Measurements from ENCODE around the gene GAL3ST1.
"Not testable (repeated sequence)": the region's sequence is repeated elsewhere in the genome, so short reads cannot be mapped to it uniquely, and the experiment has no call there.

Gene GAL3ST1, protein sequence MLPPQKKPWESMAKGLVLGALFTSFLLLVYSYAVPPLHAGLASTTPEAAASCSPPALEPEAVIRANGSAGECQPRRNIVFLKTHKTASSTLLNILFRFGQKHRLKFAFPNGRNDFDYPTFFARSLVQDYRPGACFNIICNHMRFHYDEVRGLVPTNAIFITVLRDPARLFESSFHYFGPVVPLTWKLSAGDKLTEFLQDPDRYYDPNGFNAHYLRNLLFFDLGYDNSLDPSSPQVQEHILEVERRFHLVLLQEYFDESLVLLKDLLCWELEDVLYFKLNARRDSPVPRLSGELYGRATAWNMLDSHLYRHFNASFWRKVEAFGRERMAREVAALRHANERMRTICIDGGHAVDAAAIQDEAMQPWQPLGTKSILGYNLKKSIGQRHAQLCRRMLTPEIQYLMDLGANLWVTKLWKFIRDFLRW

DNA sequence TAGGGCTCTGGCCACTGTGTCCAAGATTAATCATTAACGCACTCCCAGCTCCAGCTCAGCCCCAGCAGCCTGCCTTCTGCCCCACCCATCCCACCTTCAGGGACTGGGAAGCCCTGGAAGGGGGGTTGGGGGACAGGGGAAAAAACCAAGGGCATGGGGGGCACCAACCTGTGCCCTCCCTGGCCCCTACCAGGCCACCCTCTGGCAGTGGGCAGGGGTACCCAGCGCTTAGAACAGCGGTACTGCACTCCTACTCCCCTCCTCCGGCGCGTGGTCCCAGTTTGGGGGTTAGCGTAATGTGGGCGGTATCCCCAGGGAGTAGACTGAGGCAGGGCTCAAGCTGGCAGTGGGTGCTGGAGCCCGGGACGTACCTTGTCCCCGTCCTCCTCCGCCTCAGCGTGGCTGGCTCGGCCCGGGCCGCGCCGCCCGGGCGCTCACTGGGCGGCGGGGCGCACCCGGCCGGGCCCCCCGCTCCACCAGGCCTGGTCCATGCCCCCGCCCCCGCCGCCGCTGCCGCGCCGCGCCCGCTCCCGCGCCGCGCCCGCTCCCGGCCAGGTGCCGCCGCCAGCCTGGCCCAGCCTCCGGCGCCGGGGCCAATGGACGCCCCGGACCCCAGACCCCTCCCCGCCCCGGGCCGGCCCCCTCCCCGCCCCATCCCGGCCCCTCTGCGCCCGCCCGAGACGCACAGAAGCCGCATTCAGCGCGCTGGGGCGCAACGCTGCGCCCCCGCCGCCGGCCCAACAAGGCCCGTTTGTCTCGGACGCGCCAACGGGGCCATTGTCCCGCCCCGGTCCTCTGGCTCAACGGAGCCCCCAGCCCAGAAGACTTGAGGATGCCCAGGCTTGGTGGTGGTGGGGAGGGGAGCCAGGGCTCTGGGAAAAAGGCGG, at the start of gene GAL3ST1:
Gene GAL3ST1, minus strand, starts transcription at position 571 of the 887 bp plus-strand sequence. CDS start 17,273 bp downstream, outside the sequence.
- TF ChIP-seq, protein P1, sequence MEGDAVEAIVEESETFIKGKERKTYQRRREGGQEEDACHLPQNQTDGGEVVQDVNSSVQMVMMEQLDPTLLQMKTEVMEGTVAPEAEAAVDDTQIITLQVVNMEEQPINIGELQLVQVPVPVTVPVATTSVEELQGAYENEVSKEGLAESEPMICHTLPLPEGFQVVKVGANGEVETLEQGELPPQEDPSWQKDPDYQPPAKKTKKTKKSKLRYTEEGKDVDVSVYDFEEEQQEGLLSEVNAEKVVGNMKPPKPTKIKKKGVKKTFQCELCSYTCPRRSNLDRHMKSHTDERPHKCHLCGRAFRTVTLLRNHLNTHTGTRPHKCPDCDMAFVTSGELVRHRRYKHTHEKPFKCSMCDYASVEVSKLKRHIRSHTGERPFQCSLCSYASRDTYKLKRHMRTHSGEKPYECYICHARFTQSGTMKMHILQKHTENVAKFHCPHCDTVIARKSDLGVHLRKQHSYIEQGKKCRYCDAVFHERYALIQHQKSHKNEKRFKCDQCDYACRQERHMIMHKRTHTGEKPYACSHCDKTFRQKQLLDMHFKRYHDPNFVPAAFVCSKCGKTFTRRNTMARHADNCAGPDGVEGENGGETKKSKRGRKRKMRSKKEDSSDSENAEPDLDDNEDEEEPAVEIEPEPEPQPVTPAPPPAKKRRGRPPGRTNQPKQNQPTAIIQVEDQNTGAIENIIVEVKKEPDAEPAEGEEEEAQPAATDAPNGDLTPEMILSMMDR (IDR thresholded peaks at IDR 0.05; ENCODE audit: low read depth, low read length): no peak
- DNase-seq (ENCODE audit: low read depth, low spot score): no peak
- H3K4me3 ChIP-seq (ENCODE audit: low read depth, low read length): no peak within 1 kb of the TSS
- in situ Hi-C loops (cut with HindIII; ENCODE audit: low sequenced_read_pairs): no loop called here

DNA sequence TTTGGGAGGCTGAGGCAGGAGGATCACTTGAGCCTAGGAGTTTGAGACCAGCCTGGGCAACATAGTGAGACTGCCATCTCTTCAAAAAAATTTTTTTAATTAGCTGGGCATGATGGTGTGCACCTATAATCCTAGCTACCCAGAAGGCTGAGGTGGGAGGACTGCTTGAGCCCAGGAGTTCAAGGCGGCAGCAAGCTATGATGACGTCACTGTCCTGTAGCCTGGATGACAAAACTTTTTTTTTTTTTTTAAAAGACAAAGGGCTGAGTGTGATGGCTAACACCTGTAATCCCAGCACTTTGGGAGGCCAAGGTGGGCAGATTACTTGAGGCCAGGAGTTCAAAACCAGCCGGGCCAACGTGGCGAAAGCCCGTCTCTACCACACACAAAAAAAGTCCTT, 45.4 kb upstream of the GAL3ST1 start:
- in situ Hi-C loops (cut with HindIII; ENCODE audit: low sequenced_read_pairs); DNase-seq (ENCODE audit: low read depth, low spot score); H3K4me3 ChIP-seq (ENCODE audit: low read depth, low read length): not testable (repeated sequence)

DNA sequence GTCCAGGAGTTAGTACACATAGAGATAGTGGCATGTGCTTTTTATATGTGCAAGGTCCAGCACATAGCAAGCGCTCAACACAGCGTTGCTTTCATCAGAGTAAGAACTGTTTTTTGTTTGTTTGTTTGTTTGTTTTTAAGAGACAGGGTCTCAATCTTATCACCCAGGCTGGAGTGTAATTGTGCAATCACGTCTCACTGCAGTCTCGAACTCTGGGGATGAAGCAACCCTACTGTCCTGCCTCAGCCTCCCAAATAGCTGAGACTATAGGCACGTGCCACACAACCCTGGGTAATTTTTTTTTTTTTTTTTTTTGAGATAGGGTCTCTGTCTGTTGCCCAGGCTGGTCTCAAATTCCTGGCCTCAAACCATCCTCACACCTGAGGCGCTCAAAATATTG, 43.4 kb upstream of the GAL3ST1 start:
- TF ChIP-seq, protein P1 (IDR thresholded peaks at IDR 0.05; ENCODE audit: low read depth, low read length): no peak
- in situ Hi-C loops (cut with HindIII; ENCODE audit: low sequenced_read_pairs): no loop called here
- no peak overlapping the region for H3K4me3 ChIP-seq (ENCODE audit: low read depth, low read length)
- DNase-seq (ENCODE audit: low read depth, low spot score): no peak

DNA sequence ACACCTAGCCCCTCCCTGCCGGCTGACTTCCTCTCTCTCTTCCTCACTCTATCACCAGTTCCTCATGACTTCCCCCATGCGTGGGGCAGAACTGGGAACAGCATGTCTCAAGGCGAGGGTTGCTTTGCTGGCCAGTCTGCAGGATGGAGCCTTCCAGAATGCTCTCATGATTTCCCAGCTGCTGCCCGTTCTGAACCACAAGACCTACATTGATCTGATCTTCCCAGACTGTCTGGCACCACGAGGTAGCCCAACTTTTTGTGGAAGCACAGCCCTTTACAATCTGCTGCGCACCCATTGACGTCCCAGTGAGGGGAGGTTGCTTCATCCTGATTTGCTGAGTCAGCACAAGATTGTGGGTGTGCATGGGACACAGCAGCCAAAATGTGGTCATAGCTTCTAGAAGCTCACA, 41.1 kb upstream of the GAL3ST1 start:
- in situ Hi-C loops (cut with HindIII; ENCODE audit: low sequenced_read_pairs): no loop called here

DNA sequence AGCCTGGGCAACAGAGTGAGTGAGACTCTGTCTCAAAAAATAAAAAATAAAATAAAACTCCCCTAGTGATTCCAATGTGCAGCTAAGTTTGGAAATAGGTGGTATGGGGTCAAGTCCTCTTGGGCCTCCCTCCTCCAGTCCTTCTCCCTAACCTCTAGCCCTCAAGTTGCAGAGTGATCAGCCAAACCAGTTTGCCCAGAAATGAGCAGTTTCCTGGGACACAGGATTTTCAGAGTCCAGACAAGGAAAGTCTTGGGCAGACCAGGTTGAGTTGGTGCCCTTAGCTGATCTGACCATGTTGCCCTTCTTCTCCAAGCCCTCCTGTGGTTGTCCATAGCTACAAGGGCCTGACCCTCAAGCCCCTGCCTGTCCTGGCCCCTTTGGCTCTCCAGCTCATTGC, 40.4 kb upstream of the GAL3ST1 start:
- in situ Hi-C loops (cut with HindIII; ENCODE audit: low sequenced_read_pairs): no loop called here
- no peak overlapping the region for H3K4me3 ChIP-seq (ENCODE audit: low read depth, low read length)
- TF ChIP-seq, protein P1 (IDR thresholded peaks at IDR 0.05; ENCODE audit: low read depth, low read length): no peak
- DNase-seq (ENCODE audit: low read depth, low spot score): no peak

More for the DNA sequence above, 41.1 kb upstream of the GAL3ST1 start:
- no peak for DNase-seq (ENCODE audit: low read depth, low spot score)
- TF ChIP-seq, protein P1 (IDR thresholded peaks at IDR 0.05; ENCODE audit: low read depth, low read length): no peak
- H3K4me3 ChIP-seq (ENCODE audit: low read depth, low read length): no peak overlapping the region

DNA sequence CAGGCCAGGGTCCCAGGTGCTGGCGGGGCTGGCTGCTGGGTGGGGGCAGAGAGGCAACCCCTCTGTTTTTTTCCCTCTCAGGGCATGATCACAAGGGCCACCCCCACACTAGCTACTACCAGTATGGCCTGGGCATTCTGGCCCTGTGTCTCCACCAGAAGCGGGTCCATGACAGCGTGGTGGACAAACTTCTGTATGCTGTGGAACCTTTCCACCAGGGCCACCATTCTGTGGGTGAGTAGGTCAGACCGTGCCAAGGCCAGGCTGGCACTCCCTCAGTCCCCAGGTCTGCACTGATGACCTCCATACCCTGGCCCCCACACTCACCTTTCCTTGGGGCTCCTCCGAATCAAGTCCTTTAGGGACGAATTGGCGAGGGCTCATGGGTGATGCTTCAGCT, 39.8 kb upstream of the GAL3ST1 start:
- no peak for DNase-seq (ENCODE audit: low read depth, low spot score)
- H3K4me3 ChIP-seq (ENCODE audit: low read depth, low read length): no peak overlapping the region
- TF ChIP-seq, protein P1 (IDR thresholded peaks at IDR 0.05; ENCODE audit: low read depth, low read length): no peak
- in situ Hi-C loops (cut with HindIII; ENCODE audit: low sequenced_read_pairs): no loop called here

Data from astrocyte of the spinal cord (primary cell).